Activated CD8-positive, alpha-beta memory T cell treated with anti-CD3 and anti-CD28 coated beads, Interleukin-2, amount 50 U/mL, for 1 hour (primary cell): Measurements from ENCODE around the gene MTSS2.

Experiments used
- DNase-seq: peaks from one replicate; pipeline ENCODE4 v3.0.0-alpha.2; 2020; ENCODE audit errors: extremely low read depth

Gene MTSS2

DNA sequence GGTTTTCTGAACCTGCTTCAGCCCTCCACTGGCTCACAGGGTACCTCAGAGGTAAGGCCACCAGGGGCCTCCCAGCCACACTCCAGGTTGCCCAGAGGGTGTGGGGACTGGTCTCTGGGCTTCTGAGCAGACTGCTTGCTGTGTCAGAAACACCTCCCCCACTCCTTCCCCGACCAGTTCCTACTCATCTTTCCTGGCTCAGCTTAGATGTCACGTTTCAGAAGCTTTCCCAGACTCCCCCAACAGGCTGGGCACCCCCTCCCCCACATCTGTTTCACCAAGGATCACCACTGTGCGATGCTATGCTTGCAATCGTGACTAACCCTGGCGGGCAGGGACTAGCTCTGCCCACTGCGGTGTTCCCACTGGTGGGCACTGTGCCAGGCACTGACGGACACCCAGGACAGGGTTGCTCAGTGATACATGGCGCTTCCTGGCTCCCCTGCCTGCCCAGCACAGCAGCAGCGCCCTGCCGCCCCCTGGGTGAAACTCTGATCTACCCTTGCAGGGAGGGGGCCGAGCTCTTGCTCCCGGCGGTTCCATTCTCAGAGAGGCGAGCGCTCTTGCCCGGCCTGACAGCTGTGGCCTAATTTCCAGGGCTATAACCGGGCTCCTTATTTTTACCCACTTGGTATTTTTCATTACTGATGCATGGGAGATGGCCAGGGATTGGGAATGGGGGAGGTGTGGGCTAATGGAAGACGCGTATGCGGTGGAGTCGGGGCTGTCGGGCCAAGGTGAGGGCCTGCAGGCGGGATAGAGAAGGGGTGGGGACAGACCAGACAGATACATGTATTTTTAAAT, 29.4 kb upstream of the MTSS2 start:
- DNase-seq = no peak

- DNase-seq = no peak
These were observed 28.8 kb upstream of the MTSS2 start for GRCh38 chr16:70714581-70715054.

DNA sequence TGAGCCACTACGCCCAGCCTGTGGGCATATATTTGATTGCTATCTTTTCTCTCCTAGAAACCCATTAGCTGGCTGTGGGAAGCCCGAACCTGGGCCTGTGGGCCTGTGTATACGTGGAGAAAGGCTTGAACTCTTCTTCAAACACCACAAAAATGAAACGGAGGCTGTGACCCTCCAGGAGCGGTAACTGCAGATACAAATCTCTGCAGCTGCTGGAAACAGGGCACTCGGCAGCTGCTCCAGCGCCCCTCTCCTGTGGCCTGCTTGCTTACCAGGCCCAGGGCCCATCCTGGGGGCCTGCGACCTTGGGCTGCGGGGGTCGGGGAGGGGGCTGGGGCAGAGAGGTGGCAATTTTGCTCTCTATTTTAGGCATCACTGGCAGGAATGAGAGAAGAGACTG, 28.0 kb upstream of the MTSS2 start:
- no peak for DNase-seq

DNA sequence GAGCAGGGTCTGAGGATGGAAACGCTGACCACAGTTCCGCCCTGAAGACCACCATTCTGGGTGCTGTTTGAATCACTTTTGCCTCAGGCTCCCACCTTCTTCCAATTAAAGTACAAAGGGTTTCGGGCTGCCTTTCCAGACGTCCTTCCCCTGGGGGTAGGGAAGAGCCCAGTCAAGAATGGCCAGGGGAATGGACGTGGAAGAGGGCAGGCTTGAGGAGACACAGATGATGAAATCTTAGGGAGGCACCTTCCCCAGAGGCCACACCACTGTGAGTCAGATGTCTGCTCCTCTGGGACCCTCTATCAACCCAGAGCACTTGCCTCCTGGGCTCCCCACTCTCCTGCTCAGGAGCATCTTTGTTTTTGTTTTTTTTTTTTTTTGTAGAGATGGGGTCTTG, 27.5 kb upstream of the MTSS2 start:
- DNase-seq = no peak

GRCh38 chr16:70712942-70713341, 27.1 kb upstream of the MTSS2 start:
- no peak for DNase-seq

DNA sequence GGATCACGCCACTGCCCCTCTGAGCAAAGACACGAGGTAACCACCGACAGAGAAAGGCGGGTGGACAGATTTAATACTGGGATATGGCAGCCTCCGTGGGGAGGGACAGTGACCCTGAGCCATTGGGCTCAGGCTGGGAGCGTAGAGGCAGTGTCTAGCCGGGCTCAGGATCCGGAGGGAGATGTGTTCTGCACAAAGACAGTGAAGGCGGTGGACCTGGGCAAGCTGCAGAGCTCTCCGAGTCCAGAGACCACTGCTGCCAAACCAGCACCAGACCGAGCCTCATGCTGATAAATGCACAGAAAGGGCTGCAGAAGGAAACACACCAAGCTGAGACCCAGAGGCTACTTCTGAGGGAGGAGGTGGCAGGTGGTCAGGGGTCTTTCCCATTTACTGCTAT, 26.5 kb upstream of the MTSS2 start:
- DNase-seq = no peak

- no peak for DNase-seq
These were observed 25.6 kb upstream of the MTSS2 start for GRCh38 chr16:70711211-70712031.

DNA sequence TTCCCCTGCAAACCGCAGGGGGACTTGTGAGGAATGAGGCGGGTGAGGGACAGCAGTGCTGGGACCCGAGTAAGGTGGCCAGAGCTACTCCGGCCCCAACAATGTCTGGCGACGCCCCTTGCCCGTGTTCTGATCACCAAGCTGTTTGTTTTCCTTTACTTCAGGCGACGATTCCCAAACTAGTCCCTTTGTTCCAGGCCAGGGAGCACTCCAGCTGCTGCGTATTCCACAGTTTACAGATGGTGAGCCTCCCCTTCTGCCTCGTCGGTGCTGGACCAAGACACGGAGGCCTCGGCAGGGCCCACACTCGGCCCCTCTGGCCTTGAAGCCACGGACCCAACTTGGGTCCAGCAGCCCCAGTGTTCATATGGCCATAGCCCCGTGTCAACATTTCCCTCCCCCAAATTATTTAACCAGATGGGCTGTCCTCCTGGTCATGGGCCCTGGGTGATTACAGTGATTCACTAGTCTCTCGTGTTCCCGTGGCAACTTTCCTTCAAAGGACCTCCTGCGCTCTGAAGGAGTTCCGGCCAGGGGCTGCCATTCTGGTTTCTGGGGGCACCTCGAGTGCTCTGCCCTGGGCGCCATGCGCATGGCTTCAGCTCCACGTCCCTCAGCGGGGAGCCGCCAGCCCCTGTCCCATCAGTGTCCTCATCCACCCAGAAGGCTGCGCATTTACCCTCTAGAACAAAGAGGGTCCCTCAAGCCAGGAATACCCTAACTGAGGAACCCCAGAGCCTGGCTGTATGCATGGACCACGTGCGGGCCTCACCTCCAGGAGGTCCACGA, 24.8 kb upstream of the MTSS2 start:
- no peak for DNase-seq

- DNase-seq = no peak
These were observed 24.1 kb upstream of the MTSS2 start for GRCh38 chr16:70709942-70710341.

DNA sequence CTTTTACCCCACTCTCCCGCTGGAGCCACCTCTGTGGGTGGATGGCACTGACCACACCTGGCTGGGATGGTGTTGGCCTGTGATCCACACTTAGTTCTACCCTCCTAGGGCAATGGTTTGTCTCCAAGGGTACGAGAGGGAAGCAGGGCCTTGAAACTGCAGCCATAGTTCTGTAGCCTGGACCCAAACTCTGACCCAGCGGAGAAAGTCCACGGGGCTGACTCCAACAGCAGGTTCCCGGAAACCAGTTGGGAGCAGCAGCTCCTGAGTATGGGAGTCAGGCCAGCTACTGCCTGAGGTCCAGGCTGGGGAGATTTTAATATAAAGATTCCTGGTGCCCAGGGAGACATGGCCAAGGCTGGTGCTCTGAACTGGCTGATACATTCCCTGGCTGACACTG, 23.6 kb upstream of the MTSS2 start:
- no peak for DNase-seq

DNA sequence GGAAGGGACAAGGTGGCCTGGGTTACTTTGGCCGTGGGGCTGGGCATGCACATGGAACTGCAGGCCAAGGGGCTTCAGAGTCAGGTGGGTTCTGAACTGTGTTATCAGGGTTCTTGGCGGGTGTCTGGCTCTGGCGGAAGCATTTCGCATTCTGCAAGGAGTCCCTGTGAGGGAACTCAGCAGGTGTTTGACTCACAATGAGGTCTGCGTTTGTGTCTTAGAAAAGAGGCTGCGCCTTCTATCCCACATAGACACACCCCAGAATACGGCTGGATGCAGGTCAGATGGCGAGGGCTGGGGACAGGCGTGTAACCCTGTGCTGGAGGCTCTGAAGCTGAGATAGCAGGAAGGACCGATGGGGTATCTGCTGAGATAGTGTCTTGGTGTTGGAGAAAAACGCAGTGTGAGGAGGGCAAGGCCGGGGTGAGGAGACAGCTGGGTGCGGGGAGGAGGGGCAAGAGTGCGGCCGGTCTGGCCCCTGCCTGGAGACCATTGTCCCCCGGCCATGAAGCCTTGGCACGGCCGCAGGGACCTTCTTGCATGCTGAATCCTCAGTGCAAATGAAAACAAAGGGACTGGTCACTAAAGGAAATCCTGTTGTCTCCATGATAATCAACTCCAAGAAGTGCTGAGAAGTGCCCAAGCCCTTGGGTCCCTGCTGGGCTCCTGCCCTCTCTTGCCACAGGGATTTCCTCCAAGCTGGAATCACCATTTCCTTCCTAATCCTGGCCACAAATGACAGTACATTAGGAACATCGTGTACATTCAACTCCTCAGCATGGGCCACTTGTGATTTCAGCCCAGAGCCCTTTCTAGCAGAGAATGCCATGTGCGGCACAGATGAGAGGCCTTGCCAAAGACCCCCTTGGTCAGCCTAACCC, 22.8 kb upstream of the MTSS2 start:
- no peak for DNase-seq

DNA sequence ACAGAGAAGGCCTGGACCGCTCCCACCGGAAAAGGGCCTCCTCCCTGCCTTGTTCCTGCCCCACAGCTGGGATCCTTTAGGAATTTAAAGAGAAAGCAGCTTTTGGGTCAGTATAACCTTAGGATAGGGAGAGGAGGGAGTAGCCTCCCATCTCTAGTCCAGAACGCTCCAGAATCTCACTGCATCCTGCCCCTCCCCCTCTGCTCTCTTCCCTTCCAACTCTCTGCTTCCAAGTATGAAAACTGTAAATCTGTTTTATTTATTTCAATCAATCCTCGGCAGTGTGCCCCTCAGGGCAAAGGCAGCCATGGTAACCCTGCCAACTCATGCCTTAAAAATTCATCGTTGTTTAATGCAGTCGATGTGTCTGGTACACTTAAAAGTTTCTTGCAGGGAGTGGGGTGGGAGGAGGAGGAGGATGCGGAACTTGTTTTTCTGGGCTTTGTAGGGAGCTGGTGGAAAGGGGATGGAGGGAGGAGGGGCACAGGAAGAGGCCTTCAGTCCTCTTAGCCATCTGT, 21.2 kb upstream of the MTSS2 start:
- DNase-seq = no peak

- DNase-seq = no peak
These were observed 19.2 kb upstream of the MTSS2 start for GRCh38 chr16:70705056-70705455.

GRCh38 chr16:70704586-70704985, 18.7 kb upstream of the MTSS2 start:
- no peak for DNase-seq

GRCh38 chr16:70703835-70704381, 18.1 kb upstream of the MTSS2 start:
- no peak for DNase-seq

DNA sequence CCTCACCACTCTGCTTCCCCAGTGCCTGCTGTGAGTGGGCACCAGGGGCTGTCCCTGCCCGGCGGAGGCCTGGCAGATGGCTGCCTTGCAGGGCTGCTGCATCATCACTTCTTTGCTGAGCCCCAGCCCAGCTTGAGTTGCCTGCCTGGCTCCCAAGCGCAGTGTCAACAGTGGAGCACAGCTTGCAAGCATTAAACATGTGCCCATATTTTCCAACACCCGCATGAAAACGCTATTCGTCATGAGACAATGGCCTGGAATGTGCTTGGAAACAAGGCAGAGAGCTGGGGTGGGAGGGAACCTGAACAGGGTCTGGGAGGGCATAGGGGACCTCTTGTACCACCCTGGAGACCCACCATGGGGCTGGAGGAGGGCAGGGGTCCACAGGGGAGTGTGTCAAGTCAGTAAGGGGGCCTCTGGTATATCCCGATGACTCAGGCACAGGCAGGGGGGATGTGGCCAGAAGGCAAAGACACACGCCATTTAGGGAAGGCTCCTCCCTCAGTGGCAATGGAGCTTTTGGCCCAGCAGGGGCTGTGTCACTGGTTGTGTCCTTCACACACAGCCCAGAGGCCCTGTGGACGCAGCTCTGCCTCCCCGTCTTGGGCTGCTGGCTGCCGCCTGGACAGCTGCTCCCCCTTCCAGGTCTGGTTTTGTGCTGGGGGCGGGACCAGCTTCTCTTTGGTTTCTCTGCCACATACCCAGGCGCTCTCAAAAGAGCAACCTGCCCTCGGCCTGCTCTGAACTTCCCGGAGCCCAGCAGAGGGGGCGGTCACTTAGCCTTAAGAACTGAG, 17.4 kb upstream of the MTSS2 start:
- no peak for DNase-seq

DNA sequence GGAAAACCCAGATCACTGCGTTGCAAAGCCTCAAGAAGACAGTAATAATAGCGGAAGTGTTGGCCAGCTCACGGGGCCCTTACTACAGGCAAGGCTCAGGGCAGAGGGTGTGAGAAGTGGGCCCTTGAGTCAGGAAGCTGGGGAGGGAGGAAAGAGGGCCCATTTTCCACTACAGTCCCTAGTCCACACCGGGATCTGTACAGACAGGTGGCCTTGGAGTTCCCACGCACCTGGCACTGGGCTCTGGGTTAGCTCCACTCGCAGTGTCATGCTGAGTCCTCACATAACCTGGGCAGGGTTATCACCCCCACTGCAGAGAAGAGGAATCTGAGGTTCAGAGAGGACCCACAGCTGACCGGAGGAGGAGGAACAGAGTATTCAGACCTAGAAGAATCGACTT, 16.8 kb upstream of the MTSS2 start:
- DNase-seq = no peak

DNA sequence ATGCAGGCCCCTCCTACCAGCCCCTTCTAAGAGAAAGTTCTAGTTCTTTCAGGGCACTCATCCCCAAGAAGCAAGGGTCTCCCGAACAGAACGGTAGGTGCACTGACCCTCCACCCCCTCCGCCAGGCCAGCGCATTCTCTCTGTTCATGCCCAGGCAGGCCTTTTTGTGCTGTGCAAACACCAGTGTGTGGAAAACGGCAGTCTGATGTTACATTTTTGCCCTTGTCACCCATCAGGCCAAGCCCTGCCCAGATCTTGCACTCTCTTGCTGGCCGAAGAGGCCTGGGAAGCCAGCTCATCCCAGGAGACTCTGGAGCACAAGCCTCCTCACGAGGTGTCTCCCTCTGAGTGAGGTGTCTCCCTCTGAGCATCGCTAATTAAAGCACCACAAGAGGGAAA, 16.1 kb upstream of the MTSS2 start:
- DNase-seq = no peak

DNA sequence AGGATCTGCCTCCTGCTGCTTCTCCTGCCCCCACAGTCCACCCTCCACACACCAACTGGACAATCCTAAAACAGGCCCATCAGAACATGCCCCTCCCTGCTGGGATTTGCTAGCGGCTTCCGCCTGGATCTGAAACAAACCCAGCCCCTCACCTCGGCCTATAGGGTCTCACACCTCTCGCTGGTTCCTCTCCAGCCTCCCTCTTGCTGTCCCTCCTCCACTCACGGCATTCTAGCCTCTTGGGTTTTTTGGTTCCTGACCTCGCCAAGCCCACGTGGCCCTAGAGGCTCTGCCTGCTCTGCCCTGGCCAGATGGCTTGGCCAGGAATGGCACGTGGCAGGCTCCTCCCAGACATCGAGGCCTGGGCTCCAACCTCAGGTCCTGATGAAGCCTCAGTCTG, 15.7 kb upstream of the MTSS2 start:
- DNase-seq = no peak

GRCh38 chr16:70701036-70701435, 15.2 kb upstream of the MTSS2 start:
- no peak for DNase-seq
